GM19043 (cell line): Measurements from ENCODE around the gene NLGN4X.

ENCODE experiments used
- ATAC-seq: cut with Tn5 transposase; IDR thresholded peaks from one replicate; pipeline ENCODE4 v1.9.1; 2021; ENCODE audit warnings: low read depth; ENCODE audit not compliant: unreplicated experiment

Gene NLGN4X

DNA sequence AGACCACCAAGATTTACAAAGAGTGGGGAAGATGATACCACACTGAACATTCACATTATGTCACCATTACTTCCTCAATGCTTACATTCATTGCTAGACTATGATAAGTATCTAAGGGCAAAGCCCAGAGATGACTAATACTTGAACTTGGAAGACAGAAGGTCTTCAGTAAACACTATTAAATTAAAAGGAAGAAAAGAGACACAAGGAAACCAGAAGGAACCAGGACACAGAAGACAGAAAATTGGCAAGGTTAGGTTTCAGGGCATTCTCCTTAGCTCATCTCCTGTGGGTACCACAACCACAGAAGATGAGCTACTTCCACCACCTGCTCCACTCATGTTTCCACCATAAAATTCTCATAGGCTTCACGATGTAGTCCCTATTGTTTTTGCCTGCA is 64.9 kb downstream of the NLGN4X start:
- no peak for ATAC-seq

DNA sequence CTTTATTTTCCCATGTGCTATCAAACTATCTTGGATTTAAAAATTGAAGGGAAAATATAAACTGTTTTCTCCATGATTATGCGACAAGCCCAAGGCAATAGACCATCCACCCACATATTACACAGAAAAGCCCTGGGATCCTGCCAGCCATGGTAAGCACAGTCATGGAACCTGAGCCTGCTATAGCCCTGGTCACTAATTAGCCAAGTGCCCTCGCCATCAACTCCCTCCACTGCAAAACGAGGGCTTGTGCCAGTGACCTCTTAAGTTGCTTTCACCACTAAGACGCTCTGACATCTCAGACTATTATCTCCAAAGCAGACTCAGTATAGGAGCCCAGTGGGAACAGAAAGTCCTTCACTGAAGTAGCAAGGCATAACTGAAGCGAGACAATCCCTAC is 69.2 kb downstream of the NLGN4X start:
- ATAC-seq = no peak

DNA sequence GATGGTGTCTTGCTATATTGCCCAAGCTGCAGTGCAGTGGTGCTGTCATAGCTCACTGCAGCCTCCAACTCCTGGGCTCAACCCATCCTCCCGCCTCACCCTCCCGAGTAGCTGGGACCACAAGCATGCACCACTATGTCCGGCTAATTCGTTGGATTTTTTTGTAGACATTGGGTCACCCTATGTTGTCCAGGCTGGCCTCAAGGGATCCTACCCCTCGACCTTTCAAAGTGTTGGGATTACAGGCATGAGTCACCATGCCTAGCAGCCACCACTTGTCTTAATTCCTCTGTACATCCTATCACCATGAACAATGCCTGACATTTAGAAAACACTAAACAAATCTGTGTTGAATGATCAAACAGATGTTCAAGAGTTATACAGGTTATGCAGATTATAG is 76.7 kb downstream of the NLGN4X start:
- ATAC-seq = no peak

GRCh38 chrX:6149060-6149872 is 79.4 kb downstream of the NLGN4X start:
- no peak for ATAC-seq

GRCh38 chrX:6134255-6134654 is 94.4 kb downstream of the NLGN4X start:
- no peak for ATAC-seq

DNA sequence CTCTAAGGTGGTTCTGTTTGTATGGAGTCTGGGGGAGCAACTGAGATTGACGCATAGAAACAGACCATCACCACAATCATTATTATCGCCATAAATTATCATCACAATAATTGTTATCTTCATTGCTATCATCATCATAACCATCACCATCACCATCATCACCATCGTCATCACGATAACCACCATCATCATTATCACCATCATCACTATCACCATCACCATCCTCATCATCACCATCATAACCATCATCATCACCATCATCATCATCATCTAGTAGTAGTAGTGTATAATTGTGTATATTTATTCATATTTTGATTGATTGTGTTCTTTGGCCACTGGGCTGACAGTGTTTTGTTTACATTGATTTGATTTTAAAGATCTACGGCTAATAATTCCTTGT is 95.7 kb downstream of the NLGN4X start:
- no peak for ATAC-seq

DNA sequence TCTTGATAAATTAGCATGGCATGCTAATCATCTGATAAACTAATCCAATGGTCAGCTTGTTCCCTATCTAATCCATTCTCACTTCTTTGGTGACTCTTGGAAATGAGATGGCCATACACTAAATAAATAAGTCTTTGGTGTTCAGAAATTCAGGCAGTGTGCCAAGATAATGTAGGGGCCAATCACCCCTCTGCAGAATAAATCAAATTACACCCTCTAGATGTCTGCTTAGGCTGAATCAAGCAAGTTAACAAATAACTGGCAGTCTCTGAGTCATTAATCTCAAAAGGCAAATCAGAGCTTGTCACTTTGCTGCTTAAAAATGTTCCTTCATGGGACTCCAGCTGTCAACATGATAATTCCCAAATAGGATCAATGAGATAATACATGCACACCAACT is 97.4 kb downstream of the NLGN4X start:
- ATAC-seq = no peak

- ATAC-seq = no peak
Observed at GRCh38 chrX:6129195-6129594, 99.5 kb downstream of the NLGN4X start.

GRCh38 chrX:6120329-6120728 is 108.3 kb downstream of the NLGN4X start:
- no peak for ATAC-seq

DNA sequence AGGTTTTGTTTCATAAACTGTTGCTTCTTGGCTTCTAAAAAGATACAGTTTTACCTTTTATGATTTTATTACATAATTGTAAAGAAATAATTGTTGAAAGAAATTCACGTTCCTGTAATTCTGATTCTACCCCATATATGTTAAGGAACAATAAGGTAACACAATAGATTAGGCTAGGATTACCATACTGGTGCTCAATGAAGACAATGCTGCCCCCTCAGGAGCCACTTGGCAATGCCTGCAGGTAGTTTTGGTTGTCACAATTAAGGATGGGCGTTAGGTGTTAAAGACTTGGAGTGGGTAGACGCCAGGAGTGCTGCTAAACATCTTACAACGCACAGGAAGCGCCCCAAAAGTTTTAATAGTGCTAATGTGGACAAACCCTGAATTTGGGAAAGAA is 133.2 kb downstream of the NLGN4X start:
- no peak for ATAC-seq

DNA sequence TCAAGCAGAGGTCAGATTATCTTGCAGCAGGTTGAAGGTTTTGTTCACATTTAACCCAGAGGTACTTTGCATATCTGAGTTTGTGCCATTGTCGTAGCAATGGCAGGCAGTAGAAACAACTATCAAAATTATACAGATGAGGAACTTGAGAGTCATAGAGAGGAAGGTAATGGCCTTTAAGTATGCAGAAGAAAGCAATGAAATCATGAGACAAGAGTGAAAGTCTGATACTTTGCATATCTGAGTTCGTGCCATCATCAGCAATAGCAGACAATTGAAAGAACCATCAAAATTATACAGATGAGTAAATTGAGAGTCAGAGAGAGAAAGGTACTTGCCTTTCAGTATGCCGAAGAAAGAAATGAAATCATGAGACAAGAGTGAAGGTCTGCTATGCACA is 154.1 kb downstream of the NLGN4X start:
- ATAC-seq = no peak

GRCh38 chrX:6071731-6072130 is 156.9 kb downstream of the NLGN4X start:
- no peak for ATAC-seq

DNA sequence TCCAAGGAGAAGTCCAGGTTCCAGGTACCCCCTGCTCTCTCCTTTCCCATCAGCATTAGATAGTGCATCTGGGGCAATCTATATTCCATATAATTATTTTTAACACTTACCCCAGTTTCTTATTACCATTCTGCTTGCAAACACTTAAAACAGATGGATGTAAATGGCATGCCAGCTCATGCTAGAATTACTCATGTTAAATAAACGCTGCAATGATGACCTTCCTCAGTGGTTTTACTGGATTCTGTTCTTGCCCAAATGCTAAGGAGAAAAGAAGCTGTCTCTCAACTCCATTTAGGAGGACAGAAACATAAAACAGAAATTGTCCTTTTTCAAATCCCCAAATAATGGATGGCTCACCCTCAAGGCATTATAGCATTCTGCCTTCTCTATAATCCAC is 161.1 kb downstream of the NLGN4X start:
- no peak for ATAC-seq

GRCh38 chrX:6053141-6053540 is 175.5 kb downstream of the NLGN4X start:
- no peak for ATAC-seq

GRCh38 chrX:6052111-6052745 is 176.4 kb downstream of the NLGN4X start:
- no peak for ATAC-seq

GRCh38 chrX:6049132-6049531 is 179.5 kb downstream of the NLGN4X start:
- ATAC-seq = no peak

DNA sequence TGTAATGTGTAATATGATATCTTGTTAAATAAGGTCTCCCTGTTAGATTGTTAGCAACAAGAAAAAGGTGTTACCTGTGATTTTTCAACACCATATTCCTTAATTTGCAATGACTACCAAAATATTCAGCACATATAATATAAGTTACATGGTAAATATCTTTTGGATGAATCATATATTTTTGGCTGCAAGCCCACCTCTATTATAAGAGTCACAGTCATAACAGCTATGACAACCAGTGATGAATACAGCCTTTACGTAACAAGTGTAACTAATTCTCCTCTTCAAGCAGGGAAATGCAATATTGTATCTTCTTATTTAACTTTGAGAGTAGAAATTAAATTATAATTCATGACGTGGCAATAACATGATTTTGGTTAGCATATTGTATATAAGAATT is 187.0 kb downstream of the NLGN4X start:
- no peak for ATAC-seq

GRCh38 chrX:6029014-6029413 is 199.7 kb downstream of the NLGN4X start:
- ATAC-seq = no peak

- ATAC-seq = no peak
Observed at GRCh38 chrX:6026980-6027379, 201.7 kb downstream of the NLGN4X start.

GRCh38 chrX:6026429-6026828 is 202.2 kb downstream of the NLGN4X start:
- ATAC-seq = no peak

- ATAC-seq = no peak
Observed at GRCh38 chrX:6024204-6024603, 204.5 kb downstream of the NLGN4X start.
